ENCODE measurements around the gene TPPP2.

Gene TPPP2

DNA sequence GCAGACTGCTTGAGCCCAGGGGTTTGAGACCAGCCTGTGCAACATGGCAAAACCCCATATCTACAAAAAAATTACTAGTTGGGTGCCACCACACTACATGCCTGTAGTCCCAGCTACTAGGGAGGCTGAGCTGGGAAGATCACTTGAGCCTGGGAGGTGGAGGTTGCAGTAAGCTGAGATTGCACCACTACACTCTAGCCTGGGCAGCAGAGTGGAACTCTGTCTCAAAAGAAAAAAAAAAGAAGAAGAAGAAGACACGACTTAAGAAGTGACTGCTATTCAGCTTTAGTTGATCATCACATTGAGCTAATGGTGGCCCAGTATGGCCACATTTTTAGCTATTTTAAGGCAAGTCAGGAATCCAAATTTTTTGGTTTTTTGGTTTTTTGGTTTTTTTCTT is 49.1 kb upstream of the TPPP2 start:
- H3K4me1 ChIP-seq (ENCODE audit: control insufficient read depth, insufficient read depth, low read length), result no peaks in the 10 kb centered on the region
- H3K27ac ChIP-seq (ENCODE audit: extremely low read depth, low read depth, low read length), result no peak overlapping the region
- ChIA-PET CTCF (interaction anchor here (0.6 to 5.5 kb wide), 3 partner anchors 8 to 112 kb away, joined by 3 to 56 read pairs (median 5); no protein-coding TSS in a partner anchor), POLR2A (no interaction called here)
- H3K9me3 ChIP-seq (ENCODE audit: control insufficient read depth, insufficient read depth, low read depth, low read length), result no peaks in the 10 kb centered on the region
- TF ChIP-seq ZNF292 (tag by site-specific recombination; IDR thresholded peaks at IDR 0.05; ENCODE audit: borderline replicate concordance, low read depth) (no peak), ZBTB1 (tag by site-specific recombination; IDR thresholded peaks at IDR 0.05) (no peak), SCRT1 (tag by site-specific recombination; IDR thresholded peaks at IDR 0.05; ENCODE audit: borderline replicate concordance) (no peak), ZNF510 (tag by site-specific recombination; IDR thresholded peaks at IDR 0.05; ENCODE audit: insufficient replicate concordance) (no peak), ZNF768 (tag by site-specific recombination; IDR thresholded peaks at IDR 0.05) (no peak), ZNF184 (tag by site-specific recombination; IDR thresholded peaks at IDR 0.05) (no peak), ZNF416 (tag by site-specific recombination; IDR thresholded peaks at IDR 0.05) (no peak), ZNF426 (tag by site-specific recombination; IDR thresholded peaks at IDR 0.05) (no peak), ZNF501 (tag by site-specific recombination; IDR thresholded peaks at IDR 0.05) (no peak), ZXDB (tag by site-specific recombination; IDR thresholded peaks at IDR 0.05) (no peak), GLIS2 (tag by site-specific recombination; IDR thresholded peaks at IDR 0.05) (no peak), ZNF664 (tag by site-specific recombination; IDR thresholded peaks at IDR 0.05) (no peak), ZNF214 (tag by site-specific recombination; IDR thresholded peaks at IDR 0.05; ENCODE audit: borderline replicate concordance) (no peak), ZBTB20 (tag by site-specific recombination; IDR thresholded peaks at IDR 0.05) (no peak)
- TF ChIP-seq, protein P1, sequence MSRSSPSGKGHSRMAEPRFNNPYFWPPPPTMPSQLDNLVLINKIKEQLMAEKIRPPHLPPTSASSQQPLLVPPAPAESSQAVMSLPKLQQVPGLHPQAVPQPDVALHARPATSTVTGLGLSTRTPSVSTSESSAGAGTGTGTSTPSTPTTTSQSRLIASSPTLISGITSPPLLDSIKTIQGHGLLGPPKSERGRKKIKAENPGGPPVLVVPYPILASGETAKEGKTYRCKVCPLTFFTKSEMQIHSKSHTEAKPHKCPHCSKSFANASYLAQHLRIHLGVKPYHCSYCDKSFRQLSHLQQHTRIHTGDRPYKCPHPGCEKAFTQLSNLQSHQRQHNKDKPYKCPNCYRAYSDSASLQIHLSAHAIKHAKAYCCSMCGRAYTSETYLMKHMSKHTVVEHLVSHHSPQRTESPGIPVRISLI (tag by site-specific recombination; IDR thresholded peaks at IDR 0.05), result no peak
- TF ChIP-seq, protein P2, sequence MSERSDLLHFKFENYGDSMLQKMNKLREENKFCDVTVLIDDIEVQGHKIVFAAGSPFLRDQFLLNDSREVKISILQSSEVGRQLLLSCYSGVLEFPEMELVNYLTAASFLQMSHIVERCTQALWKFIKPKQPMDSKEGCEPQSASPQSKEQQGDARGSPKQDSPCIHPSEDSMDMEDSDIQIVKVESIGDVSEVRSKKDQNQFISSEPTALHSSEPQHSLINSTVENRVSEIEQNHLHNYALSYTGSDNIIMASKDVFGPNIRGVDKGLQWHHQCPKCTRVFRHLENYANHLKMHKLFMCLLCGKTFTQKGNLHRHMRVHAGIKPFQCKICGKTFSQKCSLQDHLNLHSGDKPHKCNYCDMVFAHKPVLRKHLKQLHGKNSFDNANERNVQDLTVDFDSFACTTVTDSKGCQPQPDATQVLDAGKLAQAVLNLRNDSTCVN (tag by site-specific recombination; optimal IDR thresholded peaks at IDR 0.05), result no peak
- TF ChIP-seq, protein P3, sequence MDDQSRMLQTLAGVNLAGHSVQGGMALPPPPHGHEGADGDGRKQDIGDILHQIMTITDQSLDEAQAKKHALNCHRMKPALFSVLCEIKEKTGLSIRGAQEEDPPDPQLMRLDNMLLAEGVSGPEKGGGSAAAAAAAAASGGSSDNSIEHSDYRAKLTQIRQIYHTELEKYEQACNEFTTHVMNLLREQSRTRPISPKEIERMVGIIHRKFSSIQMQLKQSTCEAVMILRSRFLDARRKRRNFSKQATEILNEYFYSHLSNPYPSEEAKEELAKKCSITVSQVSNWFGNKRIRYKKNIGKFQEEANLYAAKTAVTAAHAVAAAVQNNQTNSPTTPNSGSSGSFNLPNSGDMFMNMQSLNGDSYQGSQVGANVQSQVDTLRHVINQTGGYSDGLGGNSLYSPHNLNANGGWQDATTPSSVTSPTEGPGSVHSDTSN (CRISPR knock-in tag; IDR thresholded peaks at IDR 0.05), result no peak
- TF ChIP-seq, protein P4, sequence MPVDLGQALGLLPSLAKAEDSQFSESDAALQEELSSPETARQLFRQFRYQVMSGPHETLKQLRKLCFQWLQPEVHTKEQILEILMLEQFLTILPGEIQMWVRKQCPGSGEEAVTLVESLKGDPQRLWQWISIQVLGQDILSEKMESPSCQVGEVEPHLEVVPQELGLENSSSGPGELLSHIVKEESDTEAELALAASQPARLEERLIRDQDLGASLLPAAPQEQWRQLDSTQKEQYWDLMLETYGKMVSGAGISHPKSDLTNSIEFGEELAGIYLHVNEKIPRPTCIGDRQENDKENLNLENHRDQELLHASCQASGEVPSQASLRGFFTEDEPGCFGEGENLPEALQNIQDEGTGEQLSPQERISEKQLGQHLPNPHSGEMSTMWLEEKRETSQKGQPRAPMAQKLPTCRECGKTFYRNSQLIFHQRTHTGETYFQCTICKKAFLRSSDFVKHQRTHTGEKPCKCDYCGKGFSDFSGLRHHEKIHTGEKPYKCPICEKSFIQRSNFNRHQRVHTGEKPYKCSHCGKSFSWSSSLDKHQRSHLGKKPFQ (tag by site-specific recombination; IDR thresholded peaks at IDR 0.05), result no peak
- TF ChIP-seq, protein P5, sequence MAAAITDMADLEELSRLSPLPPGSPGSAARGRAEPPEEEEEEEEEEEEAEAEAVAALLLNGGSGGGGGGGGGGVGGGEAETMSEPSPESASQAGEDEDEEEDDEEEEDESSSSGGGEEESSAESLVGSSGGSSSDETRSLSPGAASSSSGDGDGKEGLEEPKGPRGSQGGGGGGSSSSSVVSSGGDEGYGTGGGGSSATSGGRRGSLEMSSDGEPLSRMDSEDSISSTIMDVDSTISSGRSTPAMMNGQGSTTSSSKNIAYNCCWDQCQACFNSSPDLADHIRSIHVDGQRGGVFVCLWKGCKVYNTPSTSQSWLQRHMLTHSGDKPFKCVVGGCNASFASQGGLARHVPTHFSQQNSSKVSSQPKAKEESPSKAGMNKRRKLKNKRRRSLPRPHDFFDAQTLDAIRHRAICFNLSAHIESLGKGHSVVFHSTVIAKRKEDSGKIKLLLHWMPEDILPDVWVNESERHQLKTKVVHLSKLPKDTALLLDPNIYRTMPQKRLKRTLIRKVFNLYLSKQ (tag by site-specific recombination; IDR thresholded peaks at IDR 0.05; ENCODE audit: borderline replicate concordance), result no peak
- TF ChIP-seq, protein P6, sequence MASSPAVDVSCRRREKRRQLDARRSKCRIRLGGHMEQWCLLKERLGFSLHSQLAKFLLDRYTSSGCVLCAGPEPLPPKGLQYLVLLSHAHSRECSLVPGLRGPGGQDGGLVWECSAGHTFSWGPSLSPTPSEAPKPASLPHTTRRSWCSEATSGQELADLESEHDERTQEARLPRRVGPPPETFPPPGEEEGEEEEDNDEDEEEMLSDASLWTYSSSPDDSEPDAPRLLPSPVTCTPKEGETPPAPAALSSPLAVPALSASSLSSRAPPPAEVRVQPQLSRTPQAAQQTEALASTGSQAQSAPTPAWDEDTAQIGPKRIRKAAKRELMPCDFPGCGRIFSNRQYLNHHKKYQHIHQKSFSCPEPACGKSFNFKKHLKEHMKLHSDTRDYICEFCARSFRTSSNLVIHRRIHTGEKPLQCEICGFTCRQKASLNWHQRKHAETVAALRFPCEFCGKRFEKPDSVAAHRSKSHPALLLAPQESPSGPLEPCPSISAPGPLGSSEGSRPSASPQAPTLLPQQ (tag by site-specific recombination; IDR thresholded peaks at IDR 0.05), result no peak
- no peak overlapping the region for H3K4me3 ChIP-seq (ENCODE audit: low read depth, low read length)
- H3K36me3 ChIP-seq (ENCODE audit: control insufficient read depth in 2 of 2, insufficient read depth in 1 of 2, low read length in 2 of 2), result no peaks in the 10 kb centered on the region
